Stimulated activated CD8-positive, alpha-beta memory T cell treated with anti-CD3 and anti-CD28 coated beads, Interleukin-4, amount 100 ng/mL, for 4 hours (primary cell): ENCODE data around the gene PRKAR1B.

Source experiments
- DNase-seq, 2 donors: peaks; one replicate each; pipeline ENCODE4 v3.0.0-alpha.2; 2020; ENCODE audit warnings: low read depth in 2 of 2, low spot score in 1 of 2

The PRKAR1B gene

DNA sequence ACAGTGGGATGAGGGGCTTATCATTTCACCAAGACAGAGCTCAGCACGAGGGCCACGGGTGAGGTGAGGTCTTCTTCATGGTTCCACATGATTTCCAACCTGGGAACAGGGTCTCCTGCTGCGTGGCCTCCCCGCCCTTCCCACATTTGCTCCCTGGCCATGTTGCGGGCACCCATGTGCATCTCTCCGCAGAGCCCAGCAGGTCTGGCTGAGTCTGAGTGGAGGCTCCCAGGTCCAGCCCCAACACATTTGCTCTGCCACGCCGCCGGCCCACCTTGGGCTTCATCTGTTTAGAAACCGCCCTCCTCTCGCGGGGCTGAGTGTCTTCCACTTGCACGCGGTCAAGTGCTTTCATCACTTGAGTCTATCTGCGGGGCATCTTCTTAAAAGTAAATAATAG is 14.8 kb upstream of the PRKAR1B start:
- DNase-seq, result no peak

DNA sequence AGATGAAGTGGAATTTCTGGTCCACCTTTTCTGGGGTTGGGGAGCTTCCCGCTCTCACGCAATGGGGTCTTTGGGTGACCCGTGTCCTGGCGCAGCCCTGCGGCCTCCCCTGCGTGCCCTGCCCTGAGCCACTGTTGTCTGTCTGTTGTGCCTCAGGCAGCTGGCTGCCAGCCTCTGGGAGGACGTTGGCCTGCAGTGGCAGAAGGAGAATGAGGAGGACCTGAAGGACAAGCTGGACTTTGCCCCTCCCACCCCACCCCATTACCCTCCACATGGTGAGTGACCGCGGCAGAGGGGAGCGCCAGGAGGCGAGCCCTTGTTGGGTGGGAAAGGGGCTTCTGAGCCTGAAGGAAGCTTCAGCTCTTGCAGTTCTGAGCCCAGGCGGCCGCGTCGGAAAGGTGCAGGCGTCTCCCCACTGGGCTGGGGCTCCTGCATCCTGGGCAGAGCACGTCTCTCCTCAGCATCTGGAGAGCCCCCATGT is 14.2 kb upstream of the PRKAR1B start:
- DNase-seq, result no peak

DNA sequence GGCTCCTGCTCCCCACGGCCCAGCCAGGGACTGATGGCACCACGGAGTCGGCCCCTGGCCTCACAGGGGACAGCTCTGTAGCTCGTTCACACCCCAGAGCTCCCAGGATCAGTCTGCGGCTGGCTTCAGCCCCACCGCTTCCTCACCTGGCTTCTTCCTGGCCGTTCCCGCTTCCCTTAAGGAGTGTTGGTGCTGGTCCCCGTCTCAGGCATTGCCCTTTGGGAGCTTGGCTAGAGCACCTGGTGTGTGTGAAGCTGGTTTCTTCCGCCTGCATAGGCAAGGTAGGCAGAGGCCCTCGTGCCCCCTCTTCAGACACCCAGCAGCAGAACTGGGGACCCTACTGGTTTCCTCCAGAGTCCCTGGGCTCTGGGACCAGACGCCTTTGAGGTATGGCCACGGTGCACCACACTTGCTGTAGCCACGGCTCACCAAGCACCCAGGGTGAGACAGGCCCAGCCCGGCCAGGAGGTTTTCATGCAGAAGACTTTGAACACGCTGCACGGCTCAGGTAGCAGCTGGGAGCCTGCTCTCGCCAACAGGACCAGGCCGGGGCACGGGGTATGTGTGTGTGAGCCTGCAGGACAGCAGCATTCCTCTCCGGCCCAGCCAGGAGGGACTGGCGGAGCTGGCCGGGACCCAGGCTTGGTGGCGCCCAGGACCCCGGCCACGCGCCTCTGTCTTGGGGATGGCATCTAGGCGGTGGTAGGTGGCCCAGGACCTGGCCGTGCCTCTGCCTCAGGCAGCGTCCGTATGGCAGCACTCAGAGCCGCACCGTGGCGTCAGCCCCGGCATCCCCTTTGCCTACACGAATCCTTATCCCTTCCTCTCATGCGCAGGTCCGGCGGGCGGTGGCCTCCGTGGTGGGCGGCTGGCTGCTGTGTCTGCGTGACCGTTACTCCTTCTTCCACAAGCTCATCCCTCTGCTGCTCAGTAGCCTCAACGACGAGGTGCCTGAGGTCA is 13.2 kb upstream of the PRKAR1B start:
- no peak for DNase-seq

DNA sequence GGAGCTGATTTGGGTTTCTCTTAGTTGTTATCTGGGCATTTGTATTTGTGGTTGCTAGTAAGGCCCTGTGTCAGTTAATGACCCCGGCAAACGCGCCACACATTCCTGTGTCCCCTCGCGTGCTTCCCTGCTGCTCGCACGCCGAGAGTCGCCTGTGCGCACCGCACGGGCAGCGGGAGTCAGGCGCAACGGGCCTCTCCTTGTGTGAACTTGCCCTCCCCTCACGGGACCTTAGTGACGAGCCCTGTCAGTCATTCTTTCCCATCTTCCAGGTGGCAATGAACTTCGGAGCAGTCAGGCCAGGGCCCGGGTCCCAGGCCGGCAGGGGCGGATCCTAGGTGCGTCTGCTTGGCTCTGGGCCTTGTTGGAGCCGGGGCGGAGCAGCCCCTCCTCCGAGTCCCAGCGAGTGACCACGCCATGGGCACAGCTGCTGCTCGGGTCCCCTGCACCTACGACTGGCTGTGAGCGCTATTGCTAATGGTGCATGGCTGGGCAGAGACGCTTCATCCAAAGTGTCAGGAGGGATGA is 12.4 kb upstream of the PRKAR1B start:
- DNase-seq, result no peak

DNA sequence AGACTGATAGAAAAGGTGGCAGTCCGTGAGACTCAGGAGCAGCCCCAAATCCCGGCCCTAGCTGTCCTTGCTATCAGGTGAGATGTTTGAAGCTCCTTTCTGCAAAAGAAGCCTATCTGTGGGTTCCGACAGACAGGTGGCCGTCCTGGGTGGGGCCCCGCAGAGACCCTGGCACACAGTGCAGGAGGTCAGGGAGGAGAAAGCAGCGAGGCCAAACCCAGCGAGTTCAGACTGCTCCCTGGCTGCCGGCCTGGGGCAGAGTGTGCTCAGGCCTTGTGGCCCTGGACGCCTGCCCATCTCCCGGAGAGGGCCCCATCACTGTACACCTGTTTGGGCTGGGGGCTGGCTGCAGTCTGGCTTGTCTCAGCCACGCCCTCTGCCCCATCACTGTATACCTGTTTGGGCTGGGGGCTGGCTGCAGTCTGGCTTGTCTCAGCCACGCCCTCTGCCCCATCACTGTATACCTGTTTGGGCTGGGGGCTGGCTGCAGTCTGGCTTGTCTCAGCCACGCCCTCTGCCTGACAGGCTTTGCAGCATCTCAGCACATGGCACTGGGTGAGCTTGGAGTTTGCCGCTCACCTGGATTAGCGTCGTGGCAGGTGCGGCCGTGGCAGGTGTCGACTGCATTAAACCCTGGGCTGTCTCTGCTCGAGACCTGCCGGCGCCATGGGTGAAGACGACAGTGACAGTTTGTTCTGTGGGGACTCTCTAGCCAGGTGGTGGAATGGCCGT is 11.8 kb upstream of the PRKAR1B start:
- DNase-seq, result no peak

DNA sequence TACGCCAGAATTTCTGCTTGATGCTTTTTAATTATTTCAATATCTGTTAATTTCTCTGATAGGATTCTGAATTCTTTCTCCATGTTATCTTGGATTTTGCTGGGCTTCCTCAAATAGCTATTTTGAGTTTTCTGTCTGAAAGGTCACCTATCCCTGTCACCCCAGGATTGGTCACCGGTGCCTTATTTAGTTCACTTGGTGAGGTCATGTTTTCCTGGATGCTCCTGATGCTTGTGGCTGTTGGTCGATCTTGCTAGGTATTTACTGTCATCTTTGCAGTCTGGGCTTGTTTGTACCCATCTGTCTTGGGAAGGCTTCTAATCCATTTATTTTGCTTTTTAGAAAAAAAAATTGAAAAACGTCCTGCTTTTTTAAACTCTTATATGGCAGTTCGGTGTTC is 11.2 kb upstream of the PRKAR1B start:
- no peak for DNase-seq

DNA sequence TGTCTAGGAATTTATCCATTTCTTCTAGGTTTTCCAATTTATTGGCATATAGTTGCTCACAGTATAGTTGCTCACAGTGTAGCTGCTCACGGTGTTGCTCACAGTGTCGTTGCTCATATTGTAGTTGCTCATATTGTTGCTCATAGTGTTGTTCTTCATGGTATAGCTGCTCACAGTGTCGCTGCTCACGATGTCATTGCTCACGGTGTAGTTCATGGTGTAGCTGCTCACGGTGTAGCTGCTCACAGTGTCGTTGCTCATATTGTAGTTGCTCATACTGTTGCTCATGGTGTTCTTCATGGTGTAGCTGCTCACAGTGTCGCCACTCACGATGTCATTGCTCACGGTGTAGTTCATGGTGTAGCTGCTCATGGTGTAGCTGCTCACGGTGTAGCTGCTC is 7.7 kb upstream of the PRKAR1B start:
- DNase-seq, result no peak

DNA sequence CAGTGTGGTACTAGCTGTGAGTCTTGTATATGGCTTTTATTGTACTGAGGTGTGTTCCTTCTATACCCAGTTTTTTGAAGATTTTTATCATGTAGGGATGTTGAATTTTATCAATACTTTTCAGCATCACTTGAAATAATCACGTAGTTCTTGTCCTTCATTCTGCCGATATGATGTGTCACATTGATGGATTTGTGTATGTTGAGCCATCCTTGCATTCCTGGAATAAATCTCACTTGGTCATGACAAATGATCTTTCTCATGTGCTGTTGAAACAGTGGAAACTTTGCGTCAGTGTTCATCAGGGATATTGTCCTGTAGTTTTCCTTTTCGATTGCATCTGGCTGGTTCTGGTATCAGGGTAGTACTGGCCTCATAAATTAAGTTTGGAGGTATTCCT is 7.1 kb upstream of the PRKAR1B start:
- DNase-seq, result no peak

DNA sequence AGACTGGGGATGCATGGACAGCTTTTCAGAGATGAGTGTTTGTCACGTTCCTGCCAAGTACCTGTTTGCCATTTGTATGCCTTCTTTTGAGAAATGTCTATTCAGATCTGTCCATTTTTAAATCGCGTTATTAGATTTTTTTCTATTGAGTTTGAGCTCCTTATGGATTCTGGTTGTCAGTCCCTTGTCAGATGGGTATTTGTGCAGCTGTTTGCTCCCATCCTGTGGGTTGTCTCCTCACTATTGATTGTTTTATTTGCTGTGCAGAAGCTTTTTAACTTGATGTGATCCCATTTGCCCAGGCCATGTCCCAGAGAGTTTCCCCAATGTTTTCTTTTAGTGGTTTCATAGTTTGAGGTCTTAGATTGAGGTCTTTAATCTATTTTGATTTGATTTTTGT is 5.5 kb upstream of the PRKAR1B start:
- DNase-seq, result no peak

DNA sequence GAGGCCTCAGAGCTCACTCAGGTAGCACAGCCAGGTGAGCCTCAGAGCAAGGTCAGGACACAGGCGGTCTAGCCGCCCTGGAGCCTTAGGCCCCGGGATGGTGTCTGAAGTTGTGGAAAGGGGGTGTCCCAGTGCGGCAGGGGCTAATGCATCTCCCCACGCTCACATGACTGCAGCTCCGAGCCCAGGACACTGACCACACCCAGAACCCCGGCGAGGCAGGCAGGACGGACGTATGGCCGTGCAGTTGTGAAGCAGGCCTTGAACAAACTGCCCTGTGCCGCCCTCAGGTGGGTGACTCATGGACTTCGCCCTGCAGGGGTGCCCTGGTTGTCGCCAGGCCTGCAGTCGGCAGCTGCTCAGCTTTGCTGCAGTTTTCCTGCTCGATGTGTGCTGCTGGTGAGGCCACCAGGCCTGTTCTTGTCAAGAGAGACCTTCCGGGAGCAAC is 5.0 kb upstream of the PRKAR1B start:
- DNase-seq, result no peak

DNA sequence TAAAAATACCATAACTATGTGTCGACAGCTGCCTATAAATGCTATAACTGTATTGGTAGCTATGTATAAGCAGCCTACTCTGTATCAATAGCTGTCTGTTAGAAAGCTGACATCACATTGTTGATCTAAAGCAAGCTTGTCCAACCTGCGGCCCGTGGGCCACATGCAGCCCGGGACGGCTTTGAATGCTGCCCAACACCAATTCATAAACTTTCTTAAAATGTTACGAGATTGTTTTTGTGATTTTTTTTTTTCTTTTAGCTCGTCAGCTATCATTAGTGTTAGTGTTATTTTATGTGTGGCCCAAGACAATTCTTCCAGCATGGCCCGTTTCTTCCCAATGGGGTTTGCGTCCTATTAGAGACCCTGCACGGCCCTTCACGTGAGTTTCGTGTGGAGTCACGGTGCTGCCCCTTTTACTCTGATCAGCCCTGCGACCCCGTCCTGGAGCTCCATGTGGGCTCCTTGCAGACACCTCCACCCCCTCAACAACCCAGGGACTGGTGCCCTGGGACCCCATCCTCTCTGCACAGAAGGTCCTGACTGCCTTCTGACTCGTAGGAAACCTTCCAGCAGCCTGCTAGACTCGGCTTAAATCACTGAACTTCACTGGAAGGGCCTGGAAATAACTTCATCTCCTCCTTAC is 4.5 kb upstream of the PRKAR1B start:
- no peak for DNase-seq

DNA sequence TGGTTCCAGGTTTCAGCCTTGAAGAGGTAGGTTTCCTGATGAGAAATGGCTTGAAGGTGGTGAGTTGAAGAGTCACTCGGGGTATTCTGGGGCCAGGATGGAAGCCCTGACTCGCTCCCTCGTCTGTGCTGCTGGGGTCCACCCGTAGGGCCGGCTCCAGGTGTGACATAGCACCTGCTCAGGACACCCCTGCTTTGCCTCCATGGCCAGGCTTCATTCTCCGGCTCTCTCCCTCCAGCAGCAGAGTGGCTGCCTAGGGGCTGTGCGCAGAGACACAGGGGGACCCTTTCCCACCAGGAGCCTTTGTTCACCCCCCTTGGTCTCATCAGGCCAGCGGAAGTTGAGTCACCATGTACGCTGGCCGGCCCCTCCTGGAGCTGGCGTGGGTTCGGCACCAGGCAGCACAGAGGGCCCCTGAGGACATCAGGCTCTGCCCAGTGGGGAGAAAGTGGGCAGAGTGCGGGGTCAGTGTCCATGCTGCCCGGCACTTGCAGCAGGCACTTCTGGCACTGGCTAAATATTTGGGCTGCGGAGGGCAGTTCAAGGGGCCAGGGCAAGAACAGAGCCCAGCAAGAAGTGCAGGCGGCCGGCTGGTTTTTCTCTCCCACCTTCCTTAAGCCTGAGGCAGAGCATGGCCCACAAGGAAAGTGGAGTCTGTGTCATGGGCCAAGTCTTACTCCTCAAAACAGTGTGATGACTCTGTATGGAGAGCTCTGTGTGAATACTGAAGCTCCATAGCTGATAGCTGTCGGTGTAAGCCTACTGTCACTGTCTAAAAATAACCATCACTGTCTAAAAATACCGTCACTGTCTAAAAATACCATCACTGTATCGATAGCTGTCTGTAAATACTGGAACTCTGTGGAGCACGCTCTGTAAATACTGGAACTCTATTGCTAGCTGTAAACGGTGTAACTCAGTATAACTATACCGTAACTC is 3.7 kb upstream of the PRKAR1B start:
- no peak for DNase-seq

DNA sequence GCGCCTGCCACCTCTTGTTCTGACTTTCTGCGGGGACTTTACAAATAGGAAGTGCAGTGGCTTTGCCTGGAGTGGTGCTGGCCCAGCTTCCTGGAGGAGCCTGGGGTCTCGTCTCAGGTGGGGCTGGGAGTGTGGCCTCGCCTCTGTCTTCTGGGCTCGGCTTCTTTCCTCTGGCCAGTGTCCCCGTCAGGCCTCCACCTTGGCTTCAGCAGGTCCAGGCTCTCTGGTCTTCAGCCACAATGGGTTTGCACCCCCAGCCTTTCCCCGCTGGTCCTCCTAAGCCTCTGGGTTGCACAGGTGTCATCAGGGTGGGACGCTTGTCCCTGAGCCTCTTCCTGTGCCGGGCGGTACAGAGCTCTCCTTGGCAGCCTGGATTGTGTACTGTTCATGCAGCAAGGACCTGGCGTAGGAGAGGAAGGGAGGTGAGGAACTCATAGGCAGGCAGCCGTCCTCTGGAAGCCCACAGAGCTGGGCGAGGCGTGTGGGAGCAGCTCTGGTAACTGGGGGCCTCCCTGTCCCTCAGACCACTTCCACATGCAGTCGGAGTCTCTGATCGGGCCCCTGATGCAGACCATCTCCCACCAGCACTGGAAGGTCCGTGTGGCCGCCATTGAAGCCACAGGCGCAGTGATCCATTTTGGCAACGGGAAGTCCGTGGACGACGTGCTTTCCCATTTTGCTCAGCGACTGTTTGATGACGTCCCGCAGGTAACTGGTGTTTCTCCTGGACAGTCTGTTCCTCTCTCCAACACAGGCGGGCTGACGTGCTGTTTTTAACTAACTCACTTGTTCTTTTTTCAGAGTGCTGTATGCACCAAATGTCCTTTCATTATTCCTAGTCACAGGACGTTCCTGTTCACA is 2.3 kb upstream of the PRKAR1B start:
- DNase-seq, result no peak

DNA sequence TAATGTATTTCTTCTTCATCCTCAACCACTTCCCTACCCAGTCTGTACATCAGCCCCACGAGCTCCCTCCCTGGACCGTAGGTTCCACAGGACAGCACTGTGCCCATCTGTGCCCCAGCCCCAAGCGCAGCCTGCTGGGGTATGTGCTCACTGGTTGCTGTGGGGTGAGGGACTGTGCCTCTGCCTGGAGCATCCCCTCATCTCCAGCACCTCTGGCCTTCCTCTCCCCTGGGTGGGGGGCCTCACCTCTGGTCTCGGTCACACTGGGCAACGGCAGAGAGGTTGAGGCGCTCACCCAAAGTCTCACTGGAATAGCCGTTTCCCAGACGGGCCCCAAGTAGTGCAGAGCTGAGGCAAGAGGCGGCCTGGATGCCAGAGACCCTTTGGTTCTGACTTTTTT is 1.5 kb upstream of the PRKAR1B start:
- DNase-seq, result no peak

DNA sequence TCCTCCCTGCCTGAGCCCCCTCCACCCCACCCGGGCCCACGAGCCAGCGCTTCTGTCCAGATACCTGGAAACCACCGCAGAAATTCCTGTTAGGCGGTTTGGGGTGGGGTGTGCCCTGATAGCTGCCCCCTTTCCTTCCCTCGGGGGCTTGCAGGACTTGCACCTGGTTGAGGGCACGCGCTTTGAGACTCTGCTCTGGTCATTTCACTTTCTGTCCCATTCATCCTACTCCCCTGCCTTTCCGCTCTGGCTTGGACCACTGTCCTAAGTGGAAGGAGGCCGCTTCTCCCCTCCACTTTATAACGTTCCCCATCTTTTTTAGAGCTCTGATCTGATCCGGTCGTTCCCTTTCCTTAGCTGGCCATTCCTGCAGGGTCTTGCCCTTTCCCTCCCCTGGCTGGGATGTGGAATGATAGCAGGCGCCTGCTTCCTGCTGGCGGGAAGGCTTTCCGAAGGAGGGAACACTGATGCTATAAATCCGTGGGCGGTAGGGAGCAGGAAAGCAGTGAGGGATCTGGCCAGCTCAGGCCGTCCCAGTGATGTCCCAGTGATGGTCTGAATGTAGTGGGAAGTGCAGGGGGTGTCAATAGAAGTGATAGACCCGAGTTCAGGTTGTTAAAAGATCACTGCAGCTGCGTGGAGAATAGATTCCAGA is 852 bp upstream of the PRKAR1B start:
- no peak for DNase-seq

DNA sequence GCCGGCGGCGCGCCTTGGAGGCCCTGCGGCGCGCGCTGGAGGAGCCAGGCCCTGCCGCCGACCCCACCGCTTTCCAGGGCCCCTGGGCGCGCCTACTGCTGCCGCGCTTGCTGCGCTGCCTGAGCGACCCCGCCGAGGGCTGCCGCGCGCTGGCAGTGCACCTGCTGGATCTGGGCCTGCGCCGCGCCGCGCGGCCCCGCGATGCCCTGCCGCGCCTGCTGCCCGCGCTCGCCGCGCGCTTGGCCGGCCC is 302 bp downstream of the PRKAR1B start:
- DNase-seq, result no peak

DNA sequence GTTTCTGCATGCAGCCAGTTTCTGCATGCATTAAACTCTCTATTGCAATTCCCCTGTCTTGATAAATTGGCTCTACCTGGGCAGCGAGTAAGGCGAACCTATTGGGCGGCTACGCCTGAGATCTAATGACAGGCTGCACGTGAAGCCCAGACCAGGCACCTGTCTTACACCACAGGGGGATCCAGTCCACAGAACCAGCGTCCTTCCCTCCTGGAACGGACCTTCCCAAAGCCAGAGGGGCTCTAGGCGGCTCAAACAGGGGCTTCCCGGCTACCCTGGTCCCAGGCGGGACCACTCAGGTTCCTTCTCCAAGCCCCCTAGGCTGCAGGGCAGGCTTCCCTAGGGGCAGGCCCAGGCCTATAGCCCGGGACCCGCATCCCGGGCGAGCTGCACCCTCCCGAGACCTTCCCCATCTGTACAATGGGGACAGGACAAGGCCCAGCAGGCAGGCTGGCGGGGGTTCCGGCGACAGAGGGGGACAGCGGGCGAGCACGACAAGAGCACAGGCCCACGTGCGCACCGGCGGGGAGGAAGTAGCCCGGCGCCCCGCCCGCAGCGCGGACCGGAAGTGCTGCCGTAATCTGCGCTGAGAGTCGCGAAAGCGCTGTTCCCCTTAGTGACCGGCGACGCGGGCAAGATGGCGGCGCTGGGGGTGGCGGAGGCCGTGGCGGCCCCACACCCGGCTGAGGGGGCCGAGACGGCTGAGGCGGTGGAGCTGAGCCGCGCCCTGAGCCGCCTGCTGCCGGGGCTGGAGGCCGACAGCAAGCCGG is 812 bp downstream of the PRKAR1B start, which contains the start of gene DNAAF5:
Gene DNAAF5 (plus strand): TSS at position 616 of the 770 bp plus-strand sequence. CDS start 22 bp downstream, at position 638.
- peak; percentile 73 to 80 for DNase-seq
